Fibroblast of skin of scalp (primary cell): ENCODE data around the gene RIPOR3.

ENCODE experiments used
- DNase-seq: peaks from one replicate; pipeline ENCODE4 v3.0.0-alpha.2; 2013

The RIPOR3 gene

GRCh38 chr20:50586531-50587232 is 104.7 kb downstream of the RIPOR3 start:
- DNase-seq = no peak

DNA sequence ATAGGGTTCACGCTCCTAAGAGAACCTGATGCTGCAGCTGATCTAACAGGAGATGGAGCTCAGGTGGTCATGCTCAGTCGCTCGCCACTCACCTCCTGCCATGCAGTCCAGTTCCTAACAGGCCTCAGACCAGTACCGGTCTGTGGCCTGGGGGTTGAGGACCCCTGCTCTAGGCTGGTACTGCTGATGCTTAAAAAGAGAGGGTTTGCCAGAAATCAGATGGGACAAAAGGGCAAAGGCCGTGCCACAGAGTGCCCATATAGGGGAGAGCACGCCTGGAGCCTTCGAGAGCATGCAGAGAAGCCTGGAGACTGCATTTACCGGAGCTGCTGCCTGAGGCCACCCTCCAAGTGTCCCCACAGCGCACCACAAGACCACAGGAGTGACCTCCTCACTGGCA is 105.7 kb downstream of the RIPOR3 start:
- DNase-seq = no peak

DNA sequence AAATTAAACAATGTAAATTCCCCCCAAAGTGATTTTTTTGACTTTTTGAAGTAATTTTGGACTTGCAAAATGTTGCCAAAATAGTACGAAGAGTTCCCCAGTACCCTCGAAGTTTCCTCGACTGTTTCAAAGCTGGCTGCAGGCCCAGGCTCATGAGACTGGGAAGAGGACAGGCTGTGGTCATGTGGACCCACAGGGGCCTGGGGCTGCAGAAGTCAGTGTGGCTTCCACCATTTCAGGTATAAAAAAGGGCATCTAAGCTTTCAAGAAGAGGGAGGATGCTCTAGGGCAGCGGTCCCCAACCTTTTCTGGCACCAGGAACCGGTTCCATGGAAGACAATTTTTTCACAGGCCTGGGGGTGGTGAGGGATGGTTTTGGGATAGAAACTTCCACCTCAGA is 106.1 kb downstream of the RIPOR3 start:
- no peak for DNase-seq

- DNase-seq = no peak
Measured at GRCh38 chr20:50584687-50585086, 106.7 kb downstream of the RIPOR3 start.

DNA sequence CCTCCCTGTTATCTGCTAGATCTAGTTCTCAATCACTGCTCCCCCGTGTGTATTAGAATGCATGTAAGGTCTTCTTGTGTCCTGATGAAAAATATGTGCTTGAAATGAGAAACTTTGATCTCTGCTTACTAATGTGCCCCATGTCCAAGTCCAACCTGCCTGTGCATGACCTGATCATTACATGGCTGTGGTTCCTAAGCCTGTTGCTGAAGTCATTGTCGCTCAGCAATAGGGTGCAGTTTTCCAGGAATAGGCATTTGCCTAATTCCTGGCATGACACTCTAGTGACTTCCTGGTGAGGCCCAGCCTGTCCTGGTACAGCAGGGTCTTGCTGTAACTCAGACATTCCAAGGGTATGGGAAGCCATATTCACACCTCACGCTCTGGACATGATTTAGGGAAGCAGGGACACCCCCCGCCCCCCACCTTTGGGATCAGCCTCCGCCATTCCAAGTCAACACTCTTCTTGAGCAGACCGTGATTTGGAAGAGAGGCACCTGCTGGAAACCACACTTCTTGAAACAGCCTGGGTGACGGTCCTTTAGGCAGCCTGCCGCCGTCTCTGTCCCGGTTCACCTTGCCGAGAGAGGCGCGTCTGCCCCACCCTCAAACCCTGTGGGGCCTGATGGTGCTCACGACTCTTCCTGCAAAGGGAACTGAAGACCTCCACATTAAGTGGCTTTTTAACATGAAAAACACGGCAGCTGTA is 107.7 kb downstream of the RIPOR3 start:
- DNase-seq = no peak

- DNase-seq = no peak
Measured at GRCh38 chr20:50582591-50583234, 108.6 kb downstream of the RIPOR3 start.

- DNase-seq = no peak
Measured at GRCh38 chr20:50582092-50582491, 109.2 kb downstream of the RIPOR3 start.

DNA sequence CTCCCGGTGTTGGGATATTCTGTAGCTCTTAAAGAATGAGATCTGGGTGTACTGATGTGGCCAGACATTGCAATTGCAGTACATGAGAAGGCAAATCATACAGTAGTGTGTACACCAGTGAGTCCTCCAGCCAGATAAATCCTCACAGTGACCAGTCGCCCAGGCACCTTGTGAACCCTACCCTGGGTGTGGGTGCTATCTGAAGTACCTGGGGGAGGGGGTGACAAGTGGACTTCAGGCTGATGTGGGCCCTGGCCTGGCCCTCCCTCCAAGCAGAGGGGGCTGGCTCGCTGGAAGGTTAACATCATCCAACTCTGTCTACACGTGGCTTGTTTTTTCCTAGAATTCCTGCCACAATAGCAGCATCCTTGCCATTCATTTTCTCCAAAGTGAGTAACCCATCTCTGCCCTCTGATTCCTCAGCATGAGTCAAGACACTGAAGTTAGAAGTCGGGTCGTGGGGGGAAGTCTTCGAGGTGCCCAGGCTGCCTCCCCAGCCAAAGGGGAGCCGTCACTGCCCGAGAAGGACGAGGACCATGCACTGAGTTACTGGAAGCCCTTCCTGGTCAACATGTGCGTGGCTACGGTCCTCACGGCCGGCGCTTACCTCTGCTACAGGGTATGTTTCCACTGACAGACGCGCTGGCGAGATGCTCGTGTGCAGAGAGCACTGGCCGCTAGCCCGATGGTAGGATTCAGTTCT is 110.3 kb downstream of the RIPOR3 start:
- DNase-seq = no peak

GRCh38 chr20:50580016-50580747 is 111.2 kb downstream of the RIPOR3 start:
- DNase-seq = peak; percentile 58

GRCh38 chr20:50579511-50579910 is 111.8 kb downstream of the RIPOR3 start:
- DNase-seq = no peak

- DNase-seq = no peak
Measured at GRCh38 chr20:50578778-50579165, 112.6 kb downstream of the RIPOR3 start.

GRCh38 chr20:50578061-50578777 is 113.1 kb downstream of the RIPOR3 start:
- no peak for DNase-seq

GRCh38 chr20:50577175-50578018 is 113.9 kb downstream of the RIPOR3 start:
- DNase-seq = no peak

DNA sequence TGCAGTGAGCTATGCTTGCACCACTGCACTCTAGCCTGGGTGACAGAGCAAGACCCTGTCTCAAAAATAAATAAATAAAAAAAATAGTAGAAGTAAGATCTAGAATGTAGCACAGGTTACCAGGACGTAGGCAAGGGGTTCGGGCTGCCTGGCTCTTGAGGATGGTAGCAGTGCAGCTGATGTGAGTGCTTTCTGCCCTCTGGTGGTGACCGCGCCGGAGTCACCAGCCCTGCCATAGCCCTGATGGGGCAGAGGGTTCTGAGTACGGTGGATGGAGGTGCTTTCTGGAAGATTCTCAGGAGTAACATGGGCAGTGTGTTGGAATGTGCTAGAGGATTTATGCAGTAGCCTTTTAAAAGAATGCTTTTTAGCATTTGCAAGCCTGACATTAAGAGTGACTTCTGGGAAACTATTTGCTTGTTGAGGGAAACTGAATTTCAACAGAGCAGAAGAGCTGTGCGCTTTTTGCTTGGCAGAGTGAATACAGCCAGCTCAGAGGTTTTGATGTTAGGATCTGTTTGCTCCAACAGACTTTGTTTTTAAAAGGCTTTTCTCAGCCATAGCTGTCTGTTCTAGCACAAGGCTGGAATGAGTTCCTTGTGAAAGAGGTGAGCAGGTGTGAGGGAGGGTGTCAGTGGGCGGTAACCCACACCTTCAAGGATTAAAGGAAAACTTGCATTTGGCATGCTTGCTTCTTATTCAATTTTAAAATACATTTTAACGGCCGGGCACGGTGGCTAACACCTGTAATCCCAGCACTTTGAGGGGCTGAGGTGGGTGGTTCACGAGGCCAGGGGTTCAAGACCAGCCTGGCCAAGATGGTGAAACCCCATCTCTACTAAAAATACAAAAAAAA is 115.2 kb downstream of the RIPOR3 start:
- peak; percentile 49 for DNase-seq

GRCh38 chr20:50574586-50574985 is 116.8 kb downstream of the RIPOR3 start:
- DNase-seq = no peak

GRCh38 chr20:50574108-50574507 is 117.2 kb downstream of the RIPOR3 start:
- DNase-seq = no peak

GRCh38 chr20:50572938-50573777 is 118.2 kb downstream of the RIPOR3 start:
- DNase-seq = peak; percentile 49

DNA sequence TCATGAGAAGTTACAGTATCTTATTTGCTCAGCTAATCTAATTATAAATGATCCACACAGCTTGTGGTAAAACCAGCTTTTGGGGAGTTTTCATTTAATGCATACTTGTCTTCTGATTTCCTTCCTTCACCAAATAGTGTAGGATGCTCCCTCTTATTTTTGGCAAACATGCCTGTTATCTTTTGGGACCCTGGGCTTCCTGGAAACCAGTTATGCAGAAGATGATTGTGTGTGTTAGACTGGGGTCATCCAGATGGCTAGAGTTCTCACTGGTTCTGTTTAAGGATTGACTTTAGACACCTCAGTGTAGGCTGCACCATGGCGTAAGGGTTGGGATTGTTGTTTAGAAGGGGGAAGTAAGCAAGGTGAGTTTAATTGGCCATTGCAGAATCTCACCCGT is 119.9 kb downstream of the RIPOR3 start:
- no peak for DNase-seq
